Measurements from ENCODE around the gene EME2. TPM values are rescaled to one million over a fixed set of nuclear protein-coding genes. Genes with fewer than 3 reads are reported as not detected.

Gene EME2
- total and polyA plus RNA-seq, 3 donors from 2014 or later = 12.5 to 34.2 (median 20.3) TPM

DNA sequence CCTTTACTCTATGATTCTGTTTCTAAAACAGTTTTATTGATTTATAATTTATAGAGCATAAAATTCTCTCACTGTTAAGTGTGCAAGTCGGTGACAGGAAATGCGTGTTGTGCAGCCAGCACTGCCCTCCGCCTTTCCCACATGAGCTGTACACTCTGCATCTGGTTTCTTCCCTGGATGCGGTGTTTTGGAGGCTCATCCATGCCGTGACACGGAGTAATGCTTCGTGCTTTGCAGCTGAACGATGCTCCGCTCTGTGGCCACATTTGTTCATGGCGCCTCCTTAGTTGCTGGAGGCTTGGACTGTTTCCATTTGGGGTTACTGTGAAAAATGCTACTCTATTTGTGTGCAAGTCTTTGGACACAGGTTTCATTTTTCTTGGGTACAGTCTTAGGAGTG, 28.1 kb downstream of the EME2 start:
- intact Hi-C loops (cut with DNase I; ENCODE audit: low total_unique reads) = no loop called here
- 84 to 87% methylated on average over 10 of the region's 10 CpGs for WGBS, 2 donors

DNA sequence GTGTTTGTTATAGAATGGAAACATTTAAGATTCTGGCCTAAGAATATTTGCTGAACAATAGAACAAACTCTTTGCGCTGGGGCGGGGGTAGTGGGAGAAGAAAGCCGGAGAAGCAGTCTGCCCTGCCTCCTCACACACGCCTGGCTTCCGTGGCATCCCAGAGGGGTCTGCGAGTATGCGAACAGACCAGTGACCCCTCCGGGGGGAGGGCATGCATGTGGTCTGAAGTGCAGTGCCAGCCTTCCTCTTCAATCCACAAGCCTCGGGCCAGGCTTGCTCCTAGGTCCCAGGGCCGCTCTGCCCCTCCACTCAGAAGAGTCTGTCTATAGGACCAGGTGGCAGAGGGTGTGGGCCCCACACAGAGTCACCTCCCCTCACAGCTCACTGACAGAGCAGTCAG, 35.0 kb downstream of the EME2 start:
- no peaks in the 10 kb centered on the region for H3K36me3 ChIP-seq (ENCODE audit: low read depth, missing control alignments)
- H3K27ac ChIP-seq = no peak overlapping the region
- TF ChIP-seq, protein P1, sequence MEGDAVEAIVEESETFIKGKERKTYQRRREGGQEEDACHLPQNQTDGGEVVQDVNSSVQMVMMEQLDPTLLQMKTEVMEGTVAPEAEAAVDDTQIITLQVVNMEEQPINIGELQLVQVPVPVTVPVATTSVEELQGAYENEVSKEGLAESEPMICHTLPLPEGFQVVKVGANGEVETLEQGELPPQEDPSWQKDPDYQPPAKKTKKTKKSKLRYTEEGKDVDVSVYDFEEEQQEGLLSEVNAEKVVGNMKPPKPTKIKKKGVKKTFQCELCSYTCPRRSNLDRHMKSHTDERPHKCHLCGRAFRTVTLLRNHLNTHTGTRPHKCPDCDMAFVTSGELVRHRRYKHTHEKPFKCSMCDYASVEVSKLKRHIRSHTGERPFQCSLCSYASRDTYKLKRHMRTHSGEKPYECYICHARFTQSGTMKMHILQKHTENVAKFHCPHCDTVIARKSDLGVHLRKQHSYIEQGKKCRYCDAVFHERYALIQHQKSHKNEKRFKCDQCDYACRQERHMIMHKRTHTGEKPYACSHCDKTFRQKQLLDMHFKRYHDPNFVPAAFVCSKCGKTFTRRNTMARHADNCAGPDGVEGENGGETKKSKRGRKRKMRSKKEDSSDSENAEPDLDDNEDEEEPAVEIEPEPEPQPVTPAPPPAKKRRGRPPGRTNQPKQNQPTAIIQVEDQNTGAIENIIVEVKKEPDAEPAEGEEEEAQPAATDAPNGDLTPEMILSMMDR (IDR thresholded peaks at IDR 0.05) = no peak
- no peak for TF ChIP-seq POLR2A (IDR thresholded peaks at IDR 0.05)
- H3K4me3 ChIP-seq = no peak overlapping the region
- WGBS, 2 donors = 86 to 89% methylated on average over 10 of the region's 10 CpGs
- H3K27me3 ChIP-seq = no peaks in the 10 kb centered on the region
- DNase-seq = no peak
- intact Hi-C loops (cut with DNase I; ENCODE audit: low total_unique reads) = no loop called here
- H3K9me3 ChIP-seq = no peaks in the 10 kb centered on the region
- H3K4me1 ChIP-seq = no peaks in the 10 kb centered on the region

More for the DNA sequence above, 28.1 kb downstream of the EME2 start:
- no peaks in the 10 kb centered on the region for H3K36me3 ChIP-seq (ENCODE audit: low read depth, missing control alignments)
- H3K4me1 ChIP-seq = no peaks in the 10 kb centered on the region
- no peaks in the 10 kb centered on the region for H3K27me3 ChIP-seq
- no peak overlapping the region for H3K27ac ChIP-seq
- TF ChIP-seq POLR2A (IDR thresholded peaks at IDR 0.05) = no peak
- TF ChIP-seq, protein P1 (IDR thresholded peaks at IDR 0.05) = no peak
- no peak for DNase-seq
- H3K4me3 ChIP-seq = no peak overlapping the region
- no peaks in the 10 kb centered on the region for H3K9me3 ChIP-seq

- no peak for DNase-seq
- TF ChIP-seq, protein P1 (IDR thresholded peaks at IDR 0.05) = no peak
- no peak for TF ChIP-seq POLR2A (IDR thresholded peaks at IDR 0.05)
- no peak overlapping the region for H3K27ac ChIP-seq
- H3K9me3 ChIP-seq = no peaks in the 10 kb centered on the region
- intact Hi-C loops (cut with DNase I; ENCODE audit: low total_unique reads) = no loop called here
- no peaks in the 10 kb centered on the region for H3K4me1 ChIP-seq
- no peaks in the 10 kb centered on the region for H3K36me3 ChIP-seq (ENCODE audit: low read depth, missing control alignments)
- no peaks in the 10 kb centered on the region for H3K27me3 ChIP-seq
- 80 to 89% methylated on average over 17 to 18 of the region's 18 CpGs for WGBS, 2 donors
- no peak overlapping the region for H3K4me3 ChIP-seq
Observed at GRCh38 chr16:1808691-1809090, 36.1 kb downstream of the EME2 start.

DNA sequence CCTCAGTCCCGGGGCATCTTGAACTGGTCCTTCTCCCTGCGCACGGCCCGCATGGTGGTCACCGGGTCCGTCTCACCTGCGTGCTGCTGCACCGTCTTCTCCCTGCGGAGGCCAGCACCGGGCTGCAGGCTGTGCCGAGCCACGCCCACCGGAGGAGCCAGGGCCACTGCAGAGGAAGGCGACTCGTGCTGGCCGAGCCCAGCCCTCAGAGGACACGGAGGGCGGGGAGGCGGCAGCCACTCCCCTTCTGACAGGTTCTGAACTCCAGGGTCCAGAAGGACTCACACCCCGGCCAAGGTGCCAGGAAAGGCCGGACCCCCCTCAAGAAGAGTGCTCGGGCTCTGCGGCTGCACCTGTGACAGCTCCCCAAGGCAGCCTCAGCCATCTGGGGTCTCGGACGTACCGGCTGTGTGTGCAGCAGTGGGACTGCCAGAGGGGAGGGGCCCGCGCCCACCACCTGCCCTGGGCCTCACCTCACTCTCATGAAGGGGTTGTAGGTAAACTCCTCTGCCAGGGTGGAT, 36.7 kb downstream of the EME2 start:
- intact Hi-C loops (cut with DNase I; ENCODE audit: low total_unique reads) = no loop called here
- H3K4me3 ChIP-seq = no peak overlapping the region
- WGBS, 2 donors = 79 to 84% methylated on average over 21 to 27 of the region's 28 CpGs
- TF ChIP-seq POLR2A (IDR thresholded peaks at IDR 0.05) = no peak
- TF ChIP-seq, protein P1 (IDR thresholded peaks at IDR 0.05) = no peak
- H3K27me3 ChIP-seq = no peaks in the 10 kb centered on the region
- H3K27ac ChIP-seq = no peak overlapping the region
- H3K36me3 ChIP-seq (ENCODE audit: low read depth, missing control alignments) = no peaks in the 10 kb centered on the region
- H3K4me1 ChIP-seq = no peaks in the 10 kb centered on the region
- no peaks in the 10 kb centered on the region for H3K9me3 ChIP-seq
- DNase-seq = no peak

DNA sequence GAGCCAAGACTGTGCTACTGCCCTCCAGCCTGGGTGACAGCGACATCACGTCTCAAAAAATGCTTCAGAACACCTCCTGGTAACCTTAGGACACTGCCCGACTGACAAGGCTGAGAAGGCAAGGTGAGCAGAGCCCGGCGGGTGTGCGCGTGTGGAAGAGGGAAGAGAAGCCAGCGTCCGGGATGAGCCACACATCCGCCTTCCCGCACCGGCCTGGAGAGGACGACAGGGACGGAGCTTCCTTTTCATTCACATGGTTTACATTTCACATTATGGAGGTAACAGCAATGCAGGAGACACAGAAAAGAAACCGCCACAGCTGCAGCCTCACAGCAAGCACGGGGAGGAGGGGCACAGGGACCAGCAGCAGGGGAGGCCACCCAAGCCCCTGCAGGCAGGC, 37.5 kb downstream of the EME2 start:
- no peaks in the 10 kb centered on the region for H3K36me3 ChIP-seq (ENCODE audit: low read depth, missing control alignments)
- intact Hi-C loops (cut with DNase I; ENCODE audit: low total_unique reads) = no loop called here
- no peaks in the 10 kb centered on the region for H3K27me3 ChIP-seq
- DNase-seq = no peak
- WGBS, 2 donors = 93 to 95% methylated on average over 16 of the region's 16 CpGs
- H3K9me3 ChIP-seq = no peaks in the 10 kb centered on the region
- H3K27ac ChIP-seq = no peak overlapping the region
- TF ChIP-seq POLR2A (IDR thresholded peaks at IDR 0.05) = no peak
- TF ChIP-seq, protein P1 (IDR thresholded peaks at IDR 0.05) = no peak
- H3K4me3 ChIP-seq = no peak overlapping the region
- no peaks in the 10 kb centered on the region for H3K4me1 ChIP-seq

All from testis (tissue), 3 donors.